ENCODE data around the gene RPS28. TPM values are rescaled to one million over a fixed set of nuclear protein-coding genes. Genes with fewer than 3 reads are reported as not detected.
"Not testable (repeated sequence)": the region's sequence is repeated elsewhere in the genome, so short reads cannot be mapped to it uniquely, and the experiment has no call there.

RPS28 gene
- total RNA-seq, 1 experiment from 2014 or later: 1,515 TPM

- no peak overlapping the region for H3K27ac Mint-ChIP-seq (ENCODE audit: unreplicated experiment)
- no peaks in the 10 kb centered on the region for H3K27me3 ChIP-seq (replicated peaks; ENCODE audit: control insufficient read depth, insufficient read depth, low read length)
- H3K36me3 Mint-ChIP-seq (ENCODE audit: insufficient read depth, unreplicated experiment): peaks cover 33% of the 10 kb centered on the region
- BruUV-seq (replicated peaks): no TSS peak
- no peaks in the 10 kb centered on the region; the same call in 1 of the 2 replicates for H3K36me3 ChIP-seq (ENCODE audit: control insufficient read depth, insufficient read depth, low read length)
- no peak overlapping the region for H3K4me3 Mint-ChIP-seq (ENCODE audit: unreplicated experiment)
- no peak overlapping the region for H3K4me3 ChIP-seq (ENCODE audit: low read depth, low read length)
- DNase-seq: no peak
- H3K9me3 ChIP-seq: no peaks in the 10 kb centered on the region
- H3K4me1 ChIP-seq: no peaks in the 10 kb centered on the region
- no peak for TF ChIP-seq CTCF (IDR thresholded peaks at IDR 0.05; ENCODE audit: insufficient read depth in 1 of 2, low read depth in 1 of 2, low read length in 1 of 2, severe bottlenecking in 1 of 2, unreplicated experiment in 1 of 2)
- ChIA-PET CTCF (interaction anchor here (0.5 to 0.7 kb wide), 2 partner anchors 41 to 1218 kb away, joined by 3 to 4 read pairs; no protein-coding TSS in a partner anchor), POLR2A (no interaction called here)
- intact Hi-C loops (cut with micrococcal nuclease; ENCODE audit: unreplicated experiment): no loop called here
- no peaks in the 10 kb centered on the region for H3K27me3 Mint-ChIP-seq (ENCODE audit: insufficient read depth, unreplicated experiment)
- peaks cover 7% of the 10 kb centered on the region for H3K4me1 Mint-ChIP-seq (ENCODE audit: low read depth, unreplicated experiment)
- no peaks in the 10 kb centered on the region for H3K9me3 Mint-ChIP-seq (ENCODE audit: unreplicated experiment)
Measured at GRCh38 chr19:8316351-8317125, 4.8 kb upstream of the RPS28 start.

- not testable (repeated sequence) for BruUV-seq (replicated peaks)
Measured at GRCh38 chr19:8318835-8319234, 2.5 kb upstream of the RPS28 start.

GRCh38 chr19:8319807-8320520 lies 1.3 kb upstream of the RPS28 start:
- Mint-ChIP-seq H3K4me3 (ENCODE audit: unreplicated experiment) (peak overlapping the region; percentile 100), H3K27ac (ENCODE audit: unreplicated experiment) (peak overlapping the region; percentile 99), H3K36me3 (ENCODE audit: insufficient read depth, unreplicated experiment) (peaks cover 61% of the 10 kb centered on the region), H3K27me3 (ENCODE audit: insufficient read depth, unreplicated experiment) (no peaks in the 10 kb centered on the region), H3K4me1 (ENCODE audit: low read depth, unreplicated experiment) (peaks cover 7% of the 10 kb centered on the region), H3K9me3 (ENCODE audit: unreplicated experiment) (no peaks in the 10 kb centered on the region)
- intact Hi-C loops (cut with micrococcal nuclease; ENCODE audit: unreplicated experiment): loop anchor here (2.0 kb wide), 1 partner anchor 161 kb away; no protein-coding TSS in a partner anchor
- no peak for DNase-seq
- no peaks in the 10 kb centered on the region for H3K27me3 ChIP-seq (replicated peaks; ENCODE audit: control insufficient read depth, insufficient read depth, low read length)
- no peak for TF ChIP-seq CTCF (IDR thresholded peaks at IDR 0.05; ENCODE audit: insufficient read depth in 1 of 2, low read depth in 1 of 2, low read length in 1 of 2, severe bottlenecking in 1 of 2, unreplicated experiment in 1 of 2)
- peak overlapping the region; percentile 79 for H3K4me3 ChIP-seq (ENCODE audit: low read depth, low read length)
- peaks cover 9% of the 10 kb centered on the region for H3K4me1 ChIP-seq
- no TSS peak for BruUV-seq (replicated peaks)
- H3K9me3 ChIP-seq: no peaks in the 10 kb centered on the region
- ChIA-PET CTCF (interaction anchor here (0.5 to 1.3 kb wide), 2 partner anchors 20 to 34 kb away, joined by 4 to 5 read pairs; no protein-coding TSS in a partner anchor), POLR2A (interaction anchor here (1.3 kb wide), 1 partner anchor 13 kb away, joined by 12 read pairs; no protein-coding TSS in a partner anchor)
- peaks cover 4% of the 10 kb centered on the region for H3K36me3 ChIP-seq (ENCODE audit: control insufficient read depth, insufficient read depth, low read length)

More at GRCh38 chr19:8318835-8319234, 2.5 kb upstream of the RPS28 start:
- H3K36me3 ChIP-seq (ENCODE audit: control insufficient read depth, insufficient read depth, low read length); DNase-seq; H3K9me3 ChIP-seq; intact Hi-C loops (cut with micrococcal nuclease; ENCODE audit: unreplicated experiment); H3K27me3 ChIP-seq (replicated peaks; ENCODE audit: control insufficient read depth, insufficient read depth, low read length); H3K27me3 Mint-ChIP-seq (ENCODE audit: insufficient read depth, unreplicated experiment); H3K9me3 Mint-ChIP-seq (ENCODE audit: unreplicated experiment); H3K4me1 Mint-ChIP-seq (ENCODE audit: low read depth, unreplicated experiment); H3K4me3 ChIP-seq (ENCODE audit: low read depth, low read length); H3K4me3 Mint-ChIP-seq (ENCODE audit: unreplicated experiment); H3K4me1 ChIP-seq; H3K27ac Mint-ChIP-seq (ENCODE audit: unreplicated experiment): not testable (repeated sequence)
- ChIA-PET POLR2A (interaction anchor here (0.6 kb wide), 1 partner anchor 16 kb away, joined by 3 read pairs; no protein-coding TSS in a partner anchor), CTCF (interaction anchor here (0.6 to 0.7 kb wide), 2 partner anchors 157 to 461 kb away, joined by 3 read pairs; no protein-coding TSS in a partner anchor)
- peaks cover 56% of the 10 kb centered on the region for H3K36me3 Mint-ChIP-seq (ENCODE audit: insufficient read depth, unreplicated experiment)

Measured in Caco-2 (cell line).